ENCODE data around the gene CMSS1.

Gene CMSS1

GRCh38 chr3:99951701-99952100 is 134.0 kb downstream of the CMSS1 start:
- no peak for DNase-seq (ENCODE audit: low read depth, low spot score)
- Histone ChIP-seq H3K9ac (ENCODE audit: insufficient read length, low read depth) (no peak overlapping the region), H3K36me3 (ENCODE audit: insufficient read depth, insufficient read length, low read length) (no peaks in the 10 kb centered on the region), H3K4me3 (ENCODE audit: insufficient read length, low read depth) (no peak overlapping the region), H3K9me3 (ENCODE audit: insufficient read depth, low read length) (no peaks in the 10 kb centered on the region), H3K27me3 (ENCODE audit: insufficient read depth, insufficient read length) (no peaks in the 10 kb centered on the region), H3K4me1 (ENCODE audit: insufficient read depth, insufficient read length) (no peaks in the 10 kb centered on the region)
- TF ChIP-seq ZNF274 (IDR thresholded peaks at IDR 0.05; ENCODE audit: low read depth, low read length) (no peak), YY1 (IDR thresholded peaks at IDR 0.05; ENCODE audit: insufficient read depth, insufficient read length) (no peak), SUZ12 (IDR thresholded peaks at IDR 0.05; ENCODE audit: extremely low read depth, insufficient read depth, insufficient read length) (no peak)

- H3K9me3 ChIP-seq (ENCODE audit: insufficient read depth, low read length), result no peaks in the 10 kb centered on the region
- H3K36me3 ChIP-seq (ENCODE audit: insufficient read depth, insufficient read length, low read length), result no peaks in the 10 kb centered on the region
- no peak overlapping the region for H3K4me3 ChIP-seq (ENCODE audit: insufficient read length, low read depth)
- no peak for TF ChIP-seq ZNF274 (IDR thresholded peaks at IDR 0.05; ENCODE audit: low read depth, low read length)
- no peak for TF ChIP-seq YY1 (IDR thresholded peaks at IDR 0.05; ENCODE audit: insufficient read depth, insufficient read length)
- no peak for TF ChIP-seq SUZ12 (IDR thresholded peaks at IDR 0.05; ENCODE audit: extremely low read depth, insufficient read depth, insufficient read length)
- no peaks in the 10 kb centered on the region for H3K4me1 ChIP-seq (ENCODE audit: insufficient read depth, insufficient read length)
- H3K9ac ChIP-seq (ENCODE audit: insufficient read length, low read depth), result no peak overlapping the region
- no peaks in the 10 kb centered on the region for H3K27me3 ChIP-seq (ENCODE audit: insufficient read depth, insufficient read length)
- DNase-seq (ENCODE audit: low read depth, low spot score), result no peak
These were observed 134.6 kb downstream of the CMSS1 start for GRCh38 chr3:99952306-99952705.

GRCh38 chr3:99953596-99953995 is 135.9 kb downstream of the CMSS1 start:
- DNase-seq (ENCODE audit: low read depth, low spot score), result no peak
- no peak overlapping the region for H3K4me3 ChIP-seq (ENCODE audit: insufficient read length, low read depth)
- no peaks in the 10 kb centered on the region for H3K9me3 ChIP-seq (ENCODE audit: insufficient read depth, low read length)
- H3K4me1 ChIP-seq (ENCODE audit: insufficient read depth, insufficient read length), result no peaks in the 10 kb centered on the region
- no peak overlapping the region for H3K9ac ChIP-seq (ENCODE audit: insufficient read length, low read depth)
- no peaks in the 10 kb centered on the region for H3K36me3 ChIP-seq (ENCODE audit: insufficient read depth, insufficient read length, low read length)
- TF ChIP-seq YY1 (IDR thresholded peaks at IDR 0.05; ENCODE audit: insufficient read depth, insufficient read length) (no peak), SUZ12 (IDR thresholded peaks at IDR 0.05; ENCODE audit: extremely low read depth, insufficient read depth, insufficient read length) (no peak), ZNF274 (IDR thresholded peaks at IDR 0.05; ENCODE audit: low read depth, low read length) (no peak)
- no peaks in the 10 kb centered on the region for H3K27me3 ChIP-seq (ENCODE audit: insufficient read depth, insufficient read length)

- H3K4me1 ChIP-seq (ENCODE audit: insufficient read depth, insufficient read length), result no peaks in the 10 kb centered on the region
- no peaks in the 10 kb centered on the region for H3K27me3 ChIP-seq (ENCODE audit: insufficient read depth, insufficient read length)
- H3K36me3 ChIP-seq (ENCODE audit: insufficient read depth, insufficient read length, low read length), result no peaks in the 10 kb centered on the region
- H3K9me3 ChIP-seq (ENCODE audit: insufficient read depth, low read length), result no peaks in the 10 kb centered on the region
- TF ChIP-seq SUZ12 (IDR thresholded peaks at IDR 0.05; ENCODE audit: extremely low read depth, insufficient read depth, insufficient read length) (no peak), ZNF274 (IDR thresholded peaks at IDR 0.05; ENCODE audit: low read depth, low read length) (no peak), YY1 (IDR thresholded peaks at IDR 0.05; ENCODE audit: insufficient read depth, insufficient read length) (no peak)
- H3K4me3 ChIP-seq (ENCODE audit: insufficient read length, low read depth), result no peak overlapping the region
- no peak overlapping the region for H3K9ac ChIP-seq (ENCODE audit: insufficient read length, low read depth)
- DNase-seq (ENCODE audit: low read depth, low spot score), result no peak
These were observed 137.4 kb downstream of the CMSS1 start for GRCh38 chr3:99954914-99955644.

- Histone ChIP-seq H3K9me3 (ENCODE audit: insufficient read depth, low read length) (no peaks in the 10 kb centered on the region), H3K27me3 (ENCODE audit: insufficient read depth, insufficient read length) (no peaks in the 10 kb centered on the region), H3K4me3 (ENCODE audit: insufficient read length, low read depth) (no peak overlapping the region), H3K36me3 (ENCODE audit: insufficient read depth, insufficient read length, low read length) (no peaks in the 10 kb centered on the region), H3K9ac (ENCODE audit: insufficient read length, low read depth) (no peak overlapping the region), H3K4me1 (ENCODE audit: insufficient read depth, insufficient read length) (no peaks in the 10 kb centered on the region)
- DNase-seq (ENCODE audit: low read depth, low spot score), result no peak
- TF ChIP-seq YY1 (IDR thresholded peaks at IDR 0.05; ENCODE audit: insufficient read depth, insufficient read length), result no peak
- TF ChIP-seq ZNF274 (IDR thresholded peaks at IDR 0.05; ENCODE audit: low read depth, low read length), result no peak
- no peak for TF ChIP-seq SUZ12 (IDR thresholded peaks at IDR 0.05; ENCODE audit: extremely low read depth, insufficient read depth, insufficient read length)
These were observed 138.3 kb downstream of the CMSS1 start for GRCh38 chr3:99955773-99956562.

- Histone ChIP-seq H3K9ac (ENCODE audit: insufficient read length, low read depth) (no peak overlapping the region), H3K4me1 (ENCODE audit: insufficient read depth, insufficient read length) (no peaks in the 10 kb centered on the region), H3K36me3 (ENCODE audit: insufficient read depth, insufficient read length, low read length) (no peaks in the 10 kb centered on the region), H3K4me3 (ENCODE audit: insufficient read length, low read depth) (no peak overlapping the region), H3K27me3 (ENCODE audit: insufficient read depth, insufficient read length) (no peaks in the 10 kb centered on the region), H3K9me3 (ENCODE audit: insufficient read depth, low read length) (no peaks in the 10 kb centered on the region)
- no peak for DNase-seq (ENCODE audit: low read depth, low spot score)
- TF ChIP-seq ZNF274 (IDR thresholded peaks at IDR 0.05; ENCODE audit: low read depth, low read length) (no peak), YY1 (IDR thresholded peaks at IDR 0.05; ENCODE audit: insufficient read depth, insufficient read length) (no peak), SUZ12 (IDR thresholded peaks at IDR 0.05; ENCODE audit: extremely low read depth, insufficient read depth, insufficient read length) (no peak)
These were observed 139.6 kb downstream of the CMSS1 start for GRCh38 chr3:99957151-99957796.
